NCI-H2196 (cell line): ENCODE data around the gene SLC18B1.

Experiments used
- DNase-seq: peaks from one replicate; lab custom pipeline; 2025; ENCODE audit not compliant: unreplicated experiment; lab: John Stamatoyannopoulos, UW

The SLC18B1 gene

GRCh38 chr6:132746048-132746447 is 52.4 kb downstream of the SLC18B1 start:
- DNase-seq = no peak

GRCh38 chr6:132742495-132742894 is 55.9 kb downstream of the SLC18B1 start:
- no peak for DNase-seq

GRCh38 chr6:132741281-132741680 is 57.2 kb downstream of the SLC18B1 start:
- DNase-seq = no peak

- no peak for DNase-seq
These were observed 62.2 kb downstream of the SLC18B1 start for GRCh38 chr6:132736239-132736638.

GRCh38 chr6:132734694-132735236 is 63.7 kb downstream of the SLC18B1 start:
- no peak for DNase-seq

- no peak for DNase-seq
These were observed 64.6 kb downstream of the SLC18B1 start for GRCh38 chr6:132733814-132734213.

GRCh38 chr6:132733283-132733682 is 65.2 kb downstream of the SLC18B1 start:
- no peak for DNase-seq

GRCh38 chr6:132731086-132731485 is 67.4 kb downstream of the SLC18B1 start:
- no peak for DNase-seq

GRCh38 chr6:132730560-132730959 is 67.9 kb downstream of the SLC18B1 start:
- no peak for DNase-seq

GRCh38 chr6:132728616-132729015 is 69.8 kb downstream of the SLC18B1 start:
- DNase-seq = no peak

- DNase-seq = no peak
These were observed 71.8 kb downstream of the SLC18B1 start for GRCh38 chr6:132726608-132726975.

GRCh38 chr6:132725947-132726607 is 72.4 kb downstream of the SLC18B1 start:
- DNase-seq = no peak

GRCh38 chr6:132725471-132725870 is 73.0 kb downstream of the SLC18B1 start:
- DNase-seq = no peak

- no peak for DNase-seq
These were observed 78.5 kb downstream of the SLC18B1 start for GRCh38 chr6:132719736-132720448.
